ENCODE measurements around the gene IFI16. TPM values are rescaled to one million over a fixed set of nuclear protein-coding genes. Genes with fewer than 3 reads are reported as not detected.
"Not testable (repeated sequence)": the region's sequence is repeated elsewhere in the genome, so short reads cannot be mapped to it uniquely, and the experiment has no call there.

IFI16 gene
- 56.7 TPM for total RNA-seq

GRCh38 chr1:159009704-159010361 lies at the start of gene IFI16:
TSS of gene IFI16 (plus strand) at chr1:159009907. CDS start at chr1:159014681, 4,774 bp downstream.
- peak; percentile 89 for DNase-seq

- DNase-seq = no peak
These were observed 48.5 kb upstream of the IFI16 start for GRCh38 chr1:158961178-158961577.

GRCh38 chr1:158962983-158963382 lies 46.7 kb upstream of the IFI16 start:
- no peak for DNase-seq

GRCh38 chr1:158969166-158969565 lies 40.5 kb upstream of the IFI16 start:
- no peak for DNase-seq

- DNase-seq = no peak
These were observed 39.9 kb upstream of the IFI16 start for GRCh38 chr1:158969855-158970254.

GRCh38 chr1:158972841-158973240 lies 36.9 kb upstream of the IFI16 start:
- DNase-seq = no peak

GRCh38 chr1:158976219-158976618 lies 33.5 kb upstream of the IFI16 start:
- DNase-seq = no peak

- no peak for DNase-seq
These were observed 31.0 kb upstream of the IFI16 start for GRCh38 chr1:158978730-158979129.

- no peak for DNase-seq
These were observed 30.5 kb upstream of the IFI16 start for GRCh38 chr1:158979229-158979628.

- DNase-seq = no peak
These were observed 26.5 kb upstream of the IFI16 start for GRCh38 chr1:158983235-158983634.

- DNase-seq = no peak
These were observed 25.3 kb upstream of the IFI16 start for GRCh38 chr1:158984386-158984785.

GRCh38 chr1:158989424-158989823 lies 20.3 kb upstream of the IFI16 start:
- DNase-seq = no peak

GRCh38 chr1:158992787-158993312 lies 16.9 kb upstream of the IFI16 start:
- no peak for DNase-seq

GRCh38 chr1:158996998-158997397 lies 12.7 kb upstream of the IFI16 start:
- no peak for DNase-seq

- DNase-seq = no peak
These were observed 11.5 kb upstream of the IFI16 start for GRCh38 chr1:158998037-158998780.

- DNase-seq = peak; percentile 76
These were observed 10.9 kb upstream of the IFI16 start for GRCh38 chr1:158998781-158999161.

GRCh38 chr1:158999316-159000069 lies 10.2 kb upstream of the IFI16 start:
- peak; percentile 97 for DNase-seq

- peak; percentile 62 for DNase-seq
These were observed 9.7 kb upstream of the IFI16 start for GRCh38 chr1:159000070-159000409.

GRCh38 chr1:159000625-159001024 lies 9.1 kb upstream of the IFI16 start:
- DNase-seq = peak; percentile 91

GRCh38 chr1:159005161-159005560 lies 4.5 kb upstream of the IFI16 start:
- no peak for DNase-seq

- DNase-seq = peak; percentile 83
These were observed 4.0 kb upstream of the IFI16 start for GRCh38 chr1:159005676-159006075.

GRCh38 chr1:159006210-159006807 lies 3.4 kb upstream of the IFI16 start:
- DNase-seq = not testable (repeated sequence)

- DNase-seq = no peak
These were observed 2.0 kb upstream of the IFI16 start for GRCh38 chr1:159007726-159008125.
